Mucosa of stomach (tissue), 1 donor: ENCODE data around the gene CEBPE.

Source experiments
- H3K27me3 ChIP-seq: one replicate; pipeline ENCODE4 v1.7.0; 2013; ENCODE audit warnings: mild to moderate bottlenecking, low read length; ENCODE audit not compliant: control insufficient read depth, insufficient read depth
- H3K36me3 ChIP-seq: one replicate; pipeline ENCODE4 v1.7.0; 2013; ENCODE audit warnings: low read length; ENCODE audit not compliant: control insufficient read depth, insufficient read depth
- H3K4me1 ChIP-seq: one replicate; pipeline ENCODE4 v1.7.0; 2013; ENCODE audit warnings: mild to moderate bottlenecking, low read length; ENCODE audit not compliant: control insufficient read depth, insufficient read depth
- H3K4me3 ChIP-seq: one replicate; pipeline ENCODE4 v1.7.0; 2013; ENCODE audit warnings: low read length
- H3K9ac ChIP-seq: one replicate; pipeline ENCODE4 v1.7.0; 2013; ENCODE audit warnings: mild to moderate bottlenecking, low read length, moderate library complexity
- H3K9me3 ChIP-seq: one replicate; pipeline ENCODE4 v1.7.0; 2013; ENCODE audit warnings: mild to moderate bottlenecking, low read length, moderate library complexity; ENCODE audit not compliant: control insufficient read depth
- donor health status: Pancreatic carcinoma.

Gene CEBPE

DNA sequence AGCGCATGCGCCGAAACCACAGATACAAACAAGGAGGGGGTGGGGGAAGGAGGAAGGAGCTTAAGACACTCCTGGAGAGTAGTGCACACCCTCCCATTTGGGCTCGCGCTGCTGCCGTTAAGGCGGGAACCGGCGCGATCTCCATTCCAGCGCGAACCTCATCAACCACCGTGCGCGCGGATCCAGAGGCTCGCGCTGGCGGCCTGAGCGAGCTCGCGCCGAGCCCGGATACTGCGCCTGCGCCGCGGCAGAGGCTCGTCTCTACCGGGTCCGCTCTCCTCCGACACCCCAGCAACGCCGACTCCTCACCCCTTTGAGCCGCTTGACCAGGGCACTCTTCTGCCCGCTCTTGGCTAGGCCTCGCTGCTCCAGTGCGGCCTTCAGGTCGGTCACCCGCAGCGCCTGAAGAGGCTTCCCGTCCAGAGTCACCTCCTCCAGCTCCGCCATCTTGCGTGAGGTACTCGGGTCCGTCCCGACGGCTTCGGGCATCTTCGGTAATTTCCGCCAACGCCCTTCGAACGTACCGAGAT, 24.3 kb downstream of the CEBPE start, which contains the start of gene ACIN1:
Gene ACIN1, minus strand, starts transcription at position 471 of the 530 bp plus-strand sequence. Its CDS starts 24 bp downstream, at position 447.
- Histone ChIP-seq H3K9ac (peak within 1 kb of the TSS; percentile 96), H3K27me3 (no peaks in the 10 kb centered on the region), H3K4me1 (peaks cover 33% of the 10 kb centered on the region), H3K36me3 (peaks cover 5% of the 10 kb centered on the region), H3K4me3 (peak within 1 kb of the TSS; percentile 95), H3K9me3 (no peaks in the 10 kb centered on the region)

DNA sequence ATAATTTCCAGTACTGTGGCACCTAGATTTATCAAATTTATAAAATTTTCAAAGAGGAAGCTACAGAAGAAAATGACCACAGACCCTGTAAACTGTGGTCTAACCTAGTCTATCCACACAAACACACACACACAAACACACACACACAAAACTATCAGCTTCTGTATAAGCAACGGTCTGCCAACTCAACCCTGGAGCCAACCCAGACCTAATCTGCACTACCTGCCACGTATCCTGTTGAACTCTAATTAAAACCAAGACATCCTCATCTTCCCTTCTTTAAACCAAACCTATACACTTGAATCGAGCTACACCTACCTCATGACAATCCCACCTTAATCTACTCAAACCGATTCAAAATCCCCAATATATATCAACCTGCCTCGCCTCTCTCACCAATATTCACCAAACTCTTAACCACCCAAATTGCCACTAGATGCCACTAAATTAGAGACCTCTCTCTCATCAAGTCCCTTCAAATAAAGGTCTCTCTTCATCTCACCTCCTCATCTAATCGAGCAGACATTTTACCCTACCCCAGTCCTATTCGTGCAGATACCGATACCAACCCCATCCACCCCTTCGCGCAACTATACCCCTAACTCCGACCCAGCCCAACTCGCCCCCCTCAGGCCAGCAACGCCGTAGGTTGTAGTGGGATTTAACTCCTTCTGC, 24.9 kb downstream of the CEBPE start:
- peaks cover 27% of the 10 kb centered on the region for H3K4me1 ChIP-seq
- peak overlapping the region; percentile 95 for H3K4me3 ChIP-seq
- peak overlapping the region; percentile 96 for H3K9ac ChIP-seq
- H3K36me3 ChIP-seq, result peaks cover 5% of the 10 kb centered on the region
- no peaks in the 10 kb centered on the region for H3K9me3 ChIP-seq
- H3K27me3 ChIP-seq, result no peaks in the 10 kb centered on the region

DNA sequence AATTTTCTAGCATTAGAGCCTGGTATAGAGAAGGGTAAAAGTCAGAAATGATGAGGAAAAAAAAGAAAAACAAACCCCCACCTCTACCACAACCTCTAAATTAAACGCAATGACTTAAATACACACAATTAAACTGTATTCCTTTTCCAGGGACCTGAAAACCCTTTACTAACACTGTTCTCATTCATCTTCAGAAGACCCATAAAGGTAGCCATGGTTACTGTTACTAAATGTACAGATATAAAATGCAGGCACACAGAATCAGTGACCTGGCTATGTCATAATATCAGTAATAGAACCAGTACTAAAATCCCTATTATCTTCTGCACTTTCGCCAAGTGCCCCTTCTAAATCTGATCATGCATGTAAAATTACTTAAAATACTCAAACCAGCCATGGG, 25.5 kb downstream of the CEBPE start:
- no peaks in the 10 kb centered on the region for H3K27me3 ChIP-seq
- H3K9ac ChIP-seq, result peak overlapping the region; percentile 96
- no peaks in the 10 kb centered on the region for H3K9me3 ChIP-seq
- peaks cover 5% of the 10 kb centered on the region for H3K36me3 ChIP-seq
- peak overlapping the region; percentile 95 for H3K4me3 ChIP-seq
- peaks cover 24% of the 10 kb centered on the region for H3K4me1 ChIP-seq

DNA sequence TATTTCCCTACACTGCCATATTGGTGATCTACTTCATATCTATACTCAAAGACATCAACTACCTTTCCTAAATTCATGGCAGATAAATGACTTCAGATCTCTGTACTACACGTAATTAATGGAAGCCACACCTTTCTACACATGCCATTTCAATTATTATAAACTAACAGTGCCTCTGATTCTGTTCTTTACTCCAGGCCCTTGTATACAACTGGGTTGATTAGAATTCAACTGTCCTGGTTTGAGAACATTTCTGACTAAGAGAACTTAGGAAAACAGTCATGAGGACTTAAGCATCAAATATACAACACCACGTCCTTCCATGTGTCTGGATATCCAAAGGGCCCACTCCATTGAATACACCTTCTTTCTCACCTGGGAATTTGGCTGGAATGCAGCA, 26.0 kb downstream of the CEBPE start:
- no peaks in the 10 kb centered on the region for H3K9me3 ChIP-seq
- peaks cover 5% of the 10 kb centered on the region for H3K36me3 ChIP-seq
- H3K4me3 ChIP-seq, result no peak overlapping the region
- H3K4me1 ChIP-seq, result peaks cover 24% of the 10 kb centered on the region
- no peaks in the 10 kb centered on the region for H3K27me3 ChIP-seq
- H3K9ac ChIP-seq, result no peak overlapping the region

DNA sequence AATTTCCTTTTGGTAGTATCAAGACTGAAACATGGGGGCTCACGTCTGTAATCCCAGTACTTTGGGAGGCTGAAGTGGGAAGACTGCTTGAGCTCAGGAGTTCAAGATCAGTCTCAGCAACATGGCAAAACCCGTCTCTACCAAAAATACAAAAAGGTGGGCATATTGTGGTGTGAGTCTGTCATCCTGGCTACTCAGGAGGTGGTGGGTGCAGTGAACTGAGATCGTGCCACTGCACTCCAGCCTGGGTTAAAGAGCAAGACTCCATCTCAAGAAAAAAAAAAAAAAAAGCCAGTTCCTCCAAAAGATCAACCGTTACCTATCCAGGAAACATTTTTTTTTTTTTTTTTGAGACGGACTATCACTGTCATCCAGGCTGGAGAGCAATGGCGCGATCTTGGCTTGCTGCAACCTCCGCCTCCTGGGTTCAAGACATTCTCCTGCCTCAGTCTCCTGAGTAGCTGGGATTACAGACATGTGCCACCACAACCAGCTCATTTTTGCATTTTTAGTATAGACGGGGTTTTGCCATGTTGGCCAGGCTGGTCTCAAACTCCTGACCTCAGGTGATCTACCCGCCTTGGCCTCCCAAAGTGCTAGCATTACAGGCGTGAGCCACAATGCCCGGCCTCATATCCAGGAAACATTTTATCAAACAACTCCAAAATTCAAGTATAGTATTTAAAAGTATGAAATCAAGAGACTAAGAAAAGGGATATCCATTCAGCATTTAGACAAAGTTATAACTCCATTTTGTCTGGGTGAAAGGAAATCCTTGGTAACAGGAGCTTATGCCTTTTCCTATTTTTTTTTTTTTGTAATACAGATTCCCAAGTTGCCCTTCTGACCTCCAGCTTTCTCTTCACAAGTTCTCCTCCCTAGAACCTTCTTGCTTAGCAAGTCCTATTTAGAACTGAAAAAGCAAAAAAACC, 27.5 kb downstream of the CEBPE start:
- Histone ChIP-seq H3K4me1 (peaks cover 18% of the 10 kb centered on the region), H3K9me3 (no peaks in the 10 kb centered on the region), H3K27me3 (no peaks in the 10 kb centered on the region), H3K4me3 (no peak overlapping the region), H3K9ac (no peak overlapping the region), H3K36me3 (peaks cover 5% of the 10 kb centered on the region)

DNA sequence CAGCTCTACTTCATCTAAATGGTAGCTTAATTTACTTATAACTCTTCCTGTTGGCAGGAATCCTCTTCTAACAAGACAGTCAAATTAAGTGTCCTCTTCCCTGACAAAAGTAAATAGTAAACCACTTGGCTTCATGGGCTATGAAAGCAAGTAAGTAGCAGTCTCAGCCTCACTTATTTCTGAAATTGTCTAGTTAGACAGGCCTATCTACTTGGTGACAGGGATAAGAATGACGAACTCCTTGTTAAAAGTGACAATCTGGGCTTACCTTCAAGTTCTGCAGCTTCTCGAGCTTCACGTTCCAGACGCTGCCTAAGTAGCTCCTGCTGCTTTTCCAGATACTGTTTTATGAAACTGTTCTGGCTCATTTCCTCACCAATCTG, 28.8 kb downstream of the CEBPE start:
- Histone ChIP-seq H3K9ac (no peak overlapping the region), H3K9me3 (no peaks in the 10 kb centered on the region), H3K4me1 (peaks cover 23% of the 10 kb centered on the region), H3K27me3 (no peaks in the 10 kb centered on the region), H3K4me3 (no peak overlapping the region), H3K36me3 (peaks cover 5% of the 10 kb centered on the region)

DNA sequence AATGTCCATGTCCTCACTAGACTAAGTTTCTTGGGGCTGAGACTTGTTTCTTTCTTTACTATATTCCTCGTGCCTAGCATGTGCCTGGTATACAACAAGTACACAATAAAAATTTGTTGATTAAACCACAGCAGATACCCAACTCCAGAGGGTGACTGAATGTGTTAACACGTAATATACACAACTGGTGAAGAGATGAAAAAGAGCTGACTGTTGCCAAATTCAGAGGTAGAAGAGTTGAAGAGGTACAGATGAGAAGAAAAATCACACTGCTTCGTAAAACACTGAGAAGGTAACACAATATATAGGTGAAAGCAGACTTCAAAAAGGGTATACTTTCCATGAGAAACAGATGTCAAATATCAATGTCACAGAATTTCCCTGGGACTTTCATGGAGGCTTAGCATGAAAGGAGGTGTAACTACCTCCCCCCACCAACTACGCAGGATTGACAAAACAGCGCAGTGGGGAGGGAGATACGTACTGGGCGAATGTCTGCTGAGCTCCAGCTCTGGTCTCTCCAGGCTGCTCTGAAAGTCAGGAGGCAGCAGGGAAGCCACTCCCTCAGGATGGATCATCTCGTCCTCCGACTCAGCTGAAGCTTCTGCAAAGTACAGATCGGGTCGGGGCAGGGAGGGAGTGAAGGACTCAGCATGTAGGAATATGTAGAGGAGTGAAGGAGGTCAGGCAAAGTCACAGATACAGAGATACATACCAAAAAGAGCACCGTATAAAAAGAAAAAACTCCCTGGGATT, 29.4 kb downstream of the CEBPE start:
- H3K4me3 ChIP-seq, result no peak overlapping the region
- H3K9me3 ChIP-seq, result no peaks in the 10 kb centered on the region
- H3K27me3 ChIP-seq, result no peaks in the 10 kb centered on the region
- H3K4me1 ChIP-seq, result peaks cover 23% of the 10 kb centered on the region
- peaks cover 5% of the 10 kb centered on the region for H3K36me3 ChIP-seq
- H3K9ac ChIP-seq, result no peak overlapping the region

DNA sequence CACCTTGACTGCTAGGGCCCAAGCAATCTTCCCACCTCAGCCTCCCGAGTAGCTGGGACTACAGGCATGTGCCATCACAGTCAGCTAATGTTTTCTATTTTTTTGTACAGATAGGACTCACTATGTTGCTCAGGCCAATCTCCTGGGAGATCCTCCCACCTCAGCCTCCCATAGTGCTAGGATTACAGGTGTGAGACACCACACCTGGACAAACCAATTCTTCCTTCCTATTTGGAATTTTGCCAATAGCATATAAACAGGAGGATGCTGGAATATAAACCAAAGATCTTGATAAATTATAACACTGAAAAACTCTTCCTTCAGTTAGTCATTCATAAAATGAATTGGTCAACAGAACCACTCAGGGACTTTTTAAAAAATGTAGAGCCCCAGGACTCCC, 32.5 kb downstream of the CEBPE start:
- no peak overlapping the region for H3K4me3 ChIP-seq
- peaks cover 11% of the 10 kb centered on the region for H3K4me1 ChIP-seq
- H3K9ac ChIP-seq, result no peak overlapping the region
- H3K36me3 ChIP-seq, result peaks cover 5% of the 10 kb centered on the region
- H3K27me3 ChIP-seq, result no peaks in the 10 kb centered on the region
- H3K9me3 ChIP-seq, result no peaks in the 10 kb centered on the region

DNA sequence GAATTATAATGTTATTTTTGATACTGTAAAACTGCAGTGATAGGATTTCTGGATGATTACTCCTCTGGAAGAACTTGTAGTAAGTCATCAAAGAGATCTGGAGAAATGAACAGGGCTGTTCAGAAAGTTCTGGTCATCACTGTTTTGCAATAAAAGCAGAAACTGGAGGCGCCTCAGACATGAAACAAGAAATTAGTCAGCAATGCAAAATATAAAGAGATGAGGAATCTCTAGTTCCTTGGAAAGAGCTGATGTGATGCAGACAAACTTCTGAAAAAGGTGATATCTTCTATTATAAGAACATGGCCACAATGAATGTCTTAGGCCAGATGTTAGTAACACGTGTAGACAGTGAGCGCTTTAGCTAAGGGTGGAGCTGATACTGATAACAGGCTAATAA, 33.6 kb downstream of the CEBPE start:
- Histone ChIP-seq H3K9me3 (no peaks in the 10 kb centered on the region), H3K27me3 (no peaks in the 10 kb centered on the region), H3K36me3 (peaks cover 7% of the 10 kb centered on the region), H3K4me3 (no peak overlapping the region), H3K9ac (no peak overlapping the region), H3K4me1 (peaks cover 11% of the 10 kb centered on the region)

DNA sequence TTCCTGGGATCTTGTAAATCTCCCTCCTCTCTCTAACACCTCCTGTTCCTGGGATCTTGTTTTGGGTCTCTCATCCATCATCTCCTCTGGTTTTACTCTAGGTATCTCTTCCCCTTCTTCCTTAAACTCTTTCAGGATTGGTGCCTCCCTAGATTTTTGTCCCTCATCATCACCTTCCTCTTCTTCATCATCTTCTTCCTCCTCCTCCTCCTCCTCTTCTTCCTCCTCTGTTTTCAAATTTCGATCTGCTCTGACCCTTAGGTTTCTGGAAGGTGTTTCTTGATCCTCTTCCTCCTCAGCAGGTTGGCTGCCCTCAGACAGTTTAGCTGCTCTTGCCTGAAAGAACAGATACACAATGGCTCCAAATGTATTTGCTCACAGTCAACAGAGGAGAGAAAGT, 38.6 kb downstream of the CEBPE start:
- H3K4me3 ChIP-seq, result no peak overlapping the region
- H3K4me1 ChIP-seq, result no peaks in the 10 kb centered on the region
- no peak overlapping the region for H3K9ac ChIP-seq
- no peaks in the 10 kb centered on the region for H3K9me3 ChIP-seq
- no peaks in the 10 kb centered on the region for H3K27me3 ChIP-seq
- peaks cover 23% of the 10 kb centered on the region for H3K36me3 ChIP-seq

DNA sequence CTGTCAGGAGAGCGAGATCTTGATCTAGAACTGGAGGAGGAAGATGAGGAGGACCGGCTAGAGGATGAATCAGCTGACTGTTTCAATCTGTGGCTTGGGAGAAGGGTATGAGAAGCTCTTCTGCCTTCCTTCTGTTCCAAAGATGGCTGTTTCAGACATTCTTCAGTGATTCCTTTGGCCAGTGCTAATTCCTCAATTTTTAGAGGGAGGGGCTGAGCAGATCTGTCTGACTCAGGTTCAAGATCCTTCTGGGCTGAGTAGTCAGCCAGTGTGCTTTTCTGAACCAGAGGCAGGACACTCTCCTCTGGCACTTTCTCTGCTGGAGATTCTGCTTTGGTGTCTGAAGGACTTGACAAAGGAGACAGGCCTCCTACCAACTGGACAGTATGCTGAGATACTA, 39.3 kb downstream of the CEBPE start:
- no peak overlapping the region for H3K9ac ChIP-seq
- no peaks in the 10 kb centered on the region for H3K9me3 ChIP-seq
- H3K27me3 ChIP-seq, result no peaks in the 10 kb centered on the region
- H3K36me3 ChIP-seq, result peaks cover 23% of the 10 kb centered on the region
- no peaks in the 10 kb centered on the region for H3K4me1 ChIP-seq
- no peak overlapping the region for H3K4me3 ChIP-seq
